A549 (cell line): ENCODE results near the gene OR4D1. TPM values are rescaled to one million over a fixed set of nuclear protein-coding genes. Genes with fewer than 3 reads are reported as not detected.

Experiments used
- ATAC-seq, 2 experiments: fragments of 200-7000 bp in 1 of 2; fragments of >200 bp in 1 of 2; cut with Nextera tagmentation in 1 of 2; cut with Tn5 transposase in 1 of 2; 3 replicates each; pipeline versions ENCODE4 v1.8.0 to v1.9.1; 2018 to 2020; ENCODE audit warnings: mild to moderate bottlenecking in 1 of 2, moderate library complexity in 1 of 2
- CTCF ChIA-PET: fragments of 300-600 bp; sonication (Branson Sonifier 250); formaldehyde crosslinking; extraction: SDS; loops from one replicate; lab custom pipeline; 2021; ENCODE audit warnings: antibody characterized with exemption, inconsistent platforms; lab: Yijun Ruan, JAX
- POLR2A ChIA-PET: fragments of 350-600 bp; formaldehyde crosslinking; extraction: SDS; loops from one replicate; lab custom pipeline; 2021; ENCODE audit warnings: antibody characterized with exemption, inconsistent platforms; lab: Yijun Ruan, JAX
- DNase-seq, 2 experiments: peaks; one replicate each; pipeline versions ENCODE4 v3.0.0 to v3.0.0-alpha.2; 2011 to 2016; ENCODE audit warnings: low read depth in 1 of 2, low spot score in 1 of 2
- FAIRE-seq: peaks from 2 replicates; lab custom pipeline; 2011; peaks lifted over from hg19 to GRCh38; lab: Jason Lieb, UNC
- H3K27ac ChIP-seq, 2 experiments: fragments of >200 bp; sonication (Bioruptor Twin); formaldehyde crosslinking; 3 replicates each; pipeline ENCODE4 v1.5.1; 2016 to 2017
- H3K4me1 ChIP-seq: fragments of >200 bp; sonication (Bioruptor Twin); formaldehyde crosslinking; 3 replicates; pipeline ENCODE4 v1.6.1; 2016
- H3K4me2 ChIP-seq: fragments of >200 bp; sonication (Bioruptor Twin); formaldehyde crosslinking; 3 replicates; pipeline ENCODE4 v1.6.1; 2016
- H3K4me3 ChIP-seq: fragments of >200 bp; sonication (Bioruptor Twin); formaldehyde crosslinking; 3 replicates; pipeline ENCODE4 v1.5.1; 2016
- H3K9me3 ChIP-seq: fragments of >200 bp; sonication (Bioruptor Twin); formaldehyde crosslinking; 3 replicates; pipeline ENCODE4 v1.6.1; 2016
- BCL3 ChIP-seq: fragments of >200 bp; sonication (Bioruptor Twin); formaldehyde crosslinking; IDR thresholded peaks from 3 replicates; pipeline ENCODE4 v1.6.1; 2016
- CBX2 ChIP-seq: fragments of 200-600 bp; sonication (generic); IDR thresholded peaks from 2 replicates; pipeline ENCODE4 v1.6.1; 2016; ENCODE audit warnings: low read depth, mild to moderate bottlenecking, borderline replicate concordance
- CEBPB ChIP-seq, 2 experiments: fragments of >200 bp in 1 of 2; sonication (Bioruptor Twin) in 1 of 2; formaldehyde crosslinking in 1 of 2; IDR thresholded peaks; 2 replicates each; pipeline ENCODE4 v1.6.1; 2012 to 2016
- CHD4 ChIP-seq: fragments of 200-600 bp; sonication (generic); IDR thresholded peaks from 2 replicates; pipeline ENCODE4 v1.6.1; 2016; ENCODE audit warnings: antibody characterized with exemption, mild to moderate bottlenecking, borderline replicate concordance
- EP300 ChIP-seq, 2 experiments: fragments of >200 bp; sonication (Bioruptor Twin); formaldehyde crosslinking; IDR thresholded peaks; 2 replicates in 1 of 2; 3 replicates in 1 of 2; pipeline ENCODE4 v1.6.1; 2016 to 2017
- ESRRA ChIP-seq: fragments of 150-350 bp; IDR thresholded peaks from 2 replicates; pipeline ENCODE4 v1.6.1; 2014; ENCODE audit warnings: mild to moderate bottlenecking, low read length, borderline replicate concordance
- HDAC2 ChIP-seq: fragments of 200-600 bp; sonication (generic); IDR thresholded peaks from 2 replicates; pipeline ENCODE4 v1.6.1; 2016
- PBX3 ChIP-seq: IDR thresholded peaks from 2 replicates; pipeline ENCODE4 v1.6.1; 2012
- POLR2A ChIP-seq: IDR thresholded peaks from 2 replicates; pipeline ENCODE4 v1.6.1; 2012; ENCODE audit warnings: mild to moderate bottlenecking, low read length
- POLR2AphosphoS2 ChIP-seq: conservative IDR thresholded peaks from 2 replicates; pipeline ENCODE4 v1.6.1; 2012; ENCODE audit warnings: low read length, improper control_type of control experiment, inconsistent platforms
- RCOR1 ChIP-seq: fragments of 150-350 bp; IDR thresholded peaks from 2 replicates; pipeline ENCODE4 v1.6.1; 2014; ENCODE audit warnings: antibody characterized with exemption, low read length, low read depth
- REST ChIP-seq: fragments of 200-600 bp; sonication (generic); IDR thresholded peaks from 2 replicates; pipeline ENCODE4 v1.6.1; 2016; ENCODE audit warnings: antibody characterized with exemption, mild to moderate bottlenecking, moderate library complexity
- TFCP2L1 ChIP-seq: fragments of 250-450 bp; sonication (Bioruptor Pico); IDR thresholded peaks from 2 replicates; pipeline ENCODE4 v1.5.0; 2021; ENCODE audit warnings: mild to moderate bottlenecking
- TP53 ChIP-seq: fragments of 250-450 bp; sonication (Bioruptor Pico); IDR thresholded peaks from 2 replicates; pipeline ENCODE4 v1.5.0; 2021; ENCODE audit warnings: mild to moderate bottlenecking, moderate library complexity
- WGBS: methylation state at CpG from one replicate; pipeline ENCODE4 v1.1.6; 2017; ENCODE audit errors: missing lambda C conversion rate; 5-methylcytosine and 5-hydroxymethylcytosine counted together
- polyA plus RNA-seq, 4 experiments: library from polyadenylated mRNA; depleted of rRNA in 3 of 4; stranded (reverse); fragments of >200 nt; fragmentation: RNase III in 1 of 4; extraction: RNeasy Plus Mini Kit Qiagen cat#74134 plus additional on column Dnase treatment in 1 of 4; gene quantifications; 2 replicates in 3 of 4; 3 replicates in 1 of 4; pipeline ENCODE4 v1.2.3, GENCODE V29; 2011 to 2017

The OR4D1 gene
- polyA plus RNA-seq, 2 of the 4 experiments (the other 2 are of a cell fraction), result 0.03 TPM

DNA sequence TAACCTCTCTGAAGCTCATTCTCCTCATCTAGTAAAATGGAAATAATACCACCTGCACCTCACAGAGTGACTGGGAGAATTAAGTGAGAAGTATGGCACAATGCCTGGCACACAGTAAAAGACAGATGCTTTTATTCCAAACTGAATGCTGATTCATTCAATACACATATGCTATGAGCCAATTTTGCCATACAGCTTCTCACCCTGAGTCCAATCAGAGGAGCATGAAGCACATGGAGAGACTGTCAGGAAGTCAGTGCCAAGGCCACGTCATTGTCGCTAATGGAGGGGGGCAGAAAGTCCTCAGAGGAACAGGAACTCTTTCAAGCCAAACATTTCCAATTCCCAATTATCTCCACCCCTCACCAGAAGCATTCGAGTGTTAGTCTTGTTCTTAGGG, 59.3 kb downstream of the OR4D1 start:
- WGBS, result 82% methylated on average over 3 of the region's 3 CpGs
- no peak for TF ChIP-seq TFCP2L1 (CRISPR knock-in tag)
- TF ChIP-seq CBX2, result no peak
- TF ChIP-seq POLR2A, result no peak
- no peak for TF ChIP-seq TP53 (CRISPR knock-in tag)
- no peak for TF ChIP-seq PBX3
- no peak for TF ChIP-seq REST
- TF ChIP-seq EP300 (IDR thresholded peaks at IDR 0.05), result no peak
- no peak for TF ChIP-seq ESRRA
- no peak for TF ChIP-seq BCL3
- TF ChIP-seq CEBPB (IDR thresholded peaks at IDR 0.05), result no peak
- no peak for TF ChIP-seq CHD4
- TF ChIP-seq POLR2AphosphoS2, result no peak
- no peak overlapping the region for H3K27ac ChIP-seq
- DNase-seq (no peak), FAIRE-seq (no peak), ATAC-seq (no peak)
- H3K4me1 ChIP-seq, result no peaks in the 10 kb centered on the region
- no peaks in the 10 kb centered on the region for H3K9me3 ChIP-seq
- H3K4me3 ChIP-seq, result no peak overlapping the region
- POLR2A ChIA-PET, result no interaction called here
- CTCF ChIA-PET, result interaction anchor here (0.6 to 3.4 kb wide), 5 partner anchors 8 to 85 kb away, joined by 3 to 19 read pairs (median 5); partner anchors contain the start of gene MKS1
- H3K4me2 ChIP-seq, result no peak overlapping the region

DNA sequence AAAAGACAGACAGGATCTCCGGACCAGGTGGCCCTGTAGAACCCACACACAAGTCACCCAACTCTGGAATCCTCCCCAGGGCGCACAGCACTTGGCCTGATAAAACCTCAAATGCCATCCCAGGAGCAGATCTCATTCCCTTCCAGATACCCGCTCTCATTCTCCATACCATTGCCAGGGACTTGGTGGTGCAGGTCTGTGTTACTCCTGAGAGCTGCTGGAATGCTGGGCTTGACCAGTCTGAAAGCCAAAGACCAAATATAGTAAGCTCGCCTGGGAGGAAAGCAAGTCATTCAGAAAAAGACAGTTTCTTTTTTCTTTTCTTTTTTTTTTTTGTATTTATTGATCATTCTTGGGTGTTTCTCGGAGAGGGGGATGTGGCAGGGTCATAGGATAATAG, 60.2 kb downstream of the OR4D1 start:
- 86% methylated on average over 5 of the region's 5 CpGs for WGBS
- no peak for FAIRE-seq

More for the DNA sequence above, 60.2 kb downstream of the OR4D1 start:
- no peak overlapping the region for H3K27ac ChIP-seq
- no peak overlapping the region for H3K4me3 ChIP-seq
- TF ChIP-seq POLR2AphosphoS2, result no peak
- TF ChIP-seq HDAC2, result no peak
- TF ChIP-seq RCOR1, result no peak
- H3K4me1 ChIP-seq, result no peaks in the 10 kb centered on the region
- no peak for DNase-seq
- ChIA-PET CTCF (interaction anchor here (3.4 kb wide), 1 partner anchor 9 kb away, joined by 19 read pairs; the partner anchor contains the start of gene MKS1), POLR2A (no interaction called here)
- no peaks in the 10 kb centered on the region for H3K9me3 ChIP-seq
- H3K4me2 ChIP-seq, result no peak overlapping the region
- no peak for ATAC-seq

Other genes starting within 250 kb of the OR4D1 start
- gene CUEDC1, start 193.0 kb upstream of the OR4D1 start, polyA plus RNA-seq (2011; rRNA removed), result 44.3 and 54.8 TPM in 2 replicates
- gene CUEDC1, start 193.0 kb upstream of the OR4D1 start, polyA plus RNA-seq (2017; fragmentation: RNase III; extraction: RNeasy Plus Mini Kit Qiagen cat#74134 plus additional on column Dnase treatment), result 70.7 to 103 TPM (median 90.6 TPM) in 3 replicates
- gene VEZF1, start 160.1 kb upstream of the OR4D1 start, polyA plus RNA-seq (2011; rRNA removed), result 57.7 and 63.8 TPM in 2 replicates
- gene VEZF1, start 160.1 kb upstream of the OR4D1 start, polyA plus RNA-seq (2017; fragmentation: RNase III; extraction: RNeasy Plus Mini Kit Qiagen cat#74134 plus additional on column Dnase treatment), result 48.1 to 55.5 TPM (median 50.3 TPM) in 3 replicates
- 332 and 490 TPM in 2 replicates for gene SRSF1, start 141.1 kb upstream of the OR4D1 start, polyA plus RNA-seq (2011; rRNA removed)
- gene SRSF1, start 141.1 kb upstream of the OR4D1 start, polyA plus RNA-seq (2017; fragmentation: RNase III; extraction: RNeasy Plus Mini Kit Qiagen cat#74134 plus additional on column Dnase treatment), result 364 to 399 TPM (median 368 TPM) in 3 replicates
- gene DYNLL2, start 65.0 kb upstream of the OR4D1 start, polyA plus RNA-seq (2011; rRNA removed), result 19.6 TPM in 2 replicates
- gene DYNLL2, start 65.0 kb upstream of the OR4D1 start, polyA plus RNA-seq (2017; fragmentation: RNase III; extraction: RNeasy Plus Mini Kit Qiagen cat#74134 plus additional on column Dnase treatment), result 33.2 to 34.1 TPM (median 33.7 TPM) in 3 replicates
- not detected in 2 replicates for gene OR4D2, start 18.6 kb downstream of the OR4D1 start, polyA plus RNA-seq (2011; rRNA removed)
- gene OR4D2, start 18.6 kb downstream of the OR4D1 start, polyA plus RNA-seq (2017; fragmentation: RNase III; extraction: RNeasy Plus Mini Kit Qiagen cat#74134 plus additional on column Dnase treatment), result not detected in 3 replicates
- not detected in 2 replicates for gene EPX, start 44.3 kb downstream of the OR4D1 start, polyA plus RNA-seq (2011; rRNA removed)
- gene EPX, start 44.3 kb downstream of the OR4D1 start, polyA plus RNA-seq (2017; fragmentation: RNase III; extraction: RNeasy Plus Mini Kit Qiagen cat#74134 plus additional on column Dnase treatment), result not detected in 3 replicates
- 18.6 and 19.0 TPM in 2 replicates for gene MKS1, start 70.9 kb downstream of the OR4D1 start, polyA plus RNA-seq (2011; rRNA removed)
- 15.8 to 17.3 TPM (median 16.2 TPM) in 3 replicates for gene MKS1, start 70.9 kb downstream of the OR4D1 start, polyA plus RNA-seq (2017; fragmentation: RNase III; extraction: RNeasy Plus Mini Kit Qiagen cat#74134 plus additional on column Dnase treatment)
- not detected in 2 replicates for gene LPO, start 90.2 kb downstream of the OR4D1 start, polyA plus RNA-seq (2011; rRNA removed)
- not detected in 3 replicates for gene LPO, start 90.2 kb downstream of the OR4D1 start, polyA plus RNA-seq (2017; fragmentation: RNase III; extraction: RNeasy Plus Mini Kit Qiagen cat#74134 plus additional on column Dnase treatment)
- gene MPO, start 132.6 kb downstream of the OR4D1 start, polyA plus RNA-seq (2011; rRNA removed), result not detected in 2 replicates
- gene MPO, start 132.6 kb downstream of the OR4D1 start, polyA plus RNA-seq (2017; fragmentation: RNase III; extraction: RNeasy Plus Mini Kit Qiagen cat#74134 plus additional on column Dnase treatment), result not detected in 3 replicates
- not detected in 2 replicates for gene TSPOAP1, start 180.4 kb downstream of the OR4D1 start, polyA plus RNA-seq (2011; rRNA removed)
- not detected in 3 replicates for gene TSPOAP1, start 180.4 kb downstream of the OR4D1 start, polyA plus RNA-seq (2017; fragmentation: RNase III; extraction: RNeasy Plus Mini Kit Qiagen cat#74134 plus additional on column Dnase treatment)
- 241 and 260 TPM in 2 replicates for gene SUPT4H1, start 203.8 kb downstream of the OR4D1 start, polyA plus RNA-seq (2011; rRNA removed)
- gene SUPT4H1, start 203.8 kb downstream of the OR4D1 start, polyA plus RNA-seq (2017; fragmentation: RNase III; extraction: RNeasy Plus Mini Kit Qiagen cat#74134 plus additional on column Dnase treatment), result 117 to 124 TPM (median 123 TPM) in 3 replicates